ENCODE measurements around the gene MIA.

Gene MIA

DNA sequence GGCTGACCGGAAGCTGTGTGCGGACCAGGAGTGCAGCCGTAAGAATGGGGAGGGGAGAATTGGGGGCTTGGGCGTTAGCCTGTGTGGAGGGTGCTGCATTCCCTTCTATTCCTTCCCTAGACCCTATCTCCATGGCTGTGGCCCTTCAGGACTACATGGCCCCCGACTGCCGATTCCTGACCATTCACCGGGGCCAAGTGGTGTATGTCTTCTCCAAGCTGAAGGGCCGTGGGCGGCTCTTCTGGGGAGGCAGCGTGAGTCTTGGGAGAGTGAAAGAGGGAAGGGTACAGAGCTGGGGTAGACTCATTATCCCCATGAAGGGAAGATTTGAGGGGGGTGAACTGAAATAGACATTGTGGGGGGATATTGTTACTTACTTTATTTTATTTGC is 306 bp downstream of the MIA start:
- no peaks in the 10 kb centered on the region for H3K36me3 ChIP-seq (replicated peaks)
- no peak for DNase-seq
- H3K27ac ChIP-seq: no peak overlapping the region
- in situ Hi-C loops (cut with HindIII; ENCODE audit: low pct_ligation_motif_present, low sequenced_read_pairs): no loop called here
- no peaks in the 10 kb centered on the region for H3K27me3 ChIP-seq (replicated peaks)
- peak overlapping the region; percentile 37 for H3K4me3 ChIP-seq (ENCODE audit: low read depth, low read length)
- TF ChIP-seq, protein P1, sequence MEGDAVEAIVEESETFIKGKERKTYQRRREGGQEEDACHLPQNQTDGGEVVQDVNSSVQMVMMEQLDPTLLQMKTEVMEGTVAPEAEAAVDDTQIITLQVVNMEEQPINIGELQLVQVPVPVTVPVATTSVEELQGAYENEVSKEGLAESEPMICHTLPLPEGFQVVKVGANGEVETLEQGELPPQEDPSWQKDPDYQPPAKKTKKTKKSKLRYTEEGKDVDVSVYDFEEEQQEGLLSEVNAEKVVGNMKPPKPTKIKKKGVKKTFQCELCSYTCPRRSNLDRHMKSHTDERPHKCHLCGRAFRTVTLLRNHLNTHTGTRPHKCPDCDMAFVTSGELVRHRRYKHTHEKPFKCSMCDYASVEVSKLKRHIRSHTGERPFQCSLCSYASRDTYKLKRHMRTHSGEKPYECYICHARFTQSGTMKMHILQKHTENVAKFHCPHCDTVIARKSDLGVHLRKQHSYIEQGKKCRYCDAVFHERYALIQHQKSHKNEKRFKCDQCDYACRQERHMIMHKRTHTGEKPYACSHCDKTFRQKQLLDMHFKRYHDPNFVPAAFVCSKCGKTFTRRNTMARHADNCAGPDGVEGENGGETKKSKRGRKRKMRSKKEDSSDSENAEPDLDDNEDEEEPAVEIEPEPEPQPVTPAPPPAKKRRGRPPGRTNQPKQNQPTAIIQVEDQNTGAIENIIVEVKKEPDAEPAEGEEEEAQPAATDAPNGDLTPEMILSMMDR (IDR thresholded peaks at IDR 0.05; ENCODE audit: low read depth, low read length, missing control alignments): no peak

DNA sequence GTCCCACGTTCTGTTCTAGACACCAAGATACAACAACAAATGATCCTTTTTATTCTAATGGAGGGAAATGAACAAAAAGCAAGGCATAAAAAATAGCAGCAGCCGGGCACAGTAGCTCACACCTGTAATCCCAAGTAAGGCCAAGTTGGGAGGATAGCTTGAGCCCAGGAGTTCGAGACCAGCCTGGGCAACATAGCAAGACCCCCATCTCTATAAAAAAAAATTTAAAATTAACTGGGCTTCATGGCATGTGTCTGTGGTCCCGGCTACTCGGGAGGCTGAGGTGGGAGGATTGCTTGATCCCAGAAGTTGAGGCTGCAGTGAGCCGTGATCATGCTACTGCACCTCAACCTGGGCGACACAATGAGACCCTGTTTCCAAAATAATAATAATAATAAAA is 1.0 kb downstream of the MIA start:
- Histone ChIP-seq H3K27ac (no peak overlapping the region), H3K4me3 (ENCODE audit: low read depth, low read length) (no peak overlapping the region), H3K27me3 (replicated peaks) (no peaks in the 10 kb centered on the region), H3K36me3 (replicated peaks) (no peaks in the 10 kb centered on the region)
- in situ Hi-C loops (cut with HindIII; ENCODE audit: low pct_ligation_motif_present, low sequenced_read_pairs): no loop called here
- TF ChIP-seq, protein P1 (IDR thresholded peaks at IDR 0.05; ENCODE audit: low read depth, low read length, missing control alignments): no peak
- no peak for DNase-seq

DNA sequence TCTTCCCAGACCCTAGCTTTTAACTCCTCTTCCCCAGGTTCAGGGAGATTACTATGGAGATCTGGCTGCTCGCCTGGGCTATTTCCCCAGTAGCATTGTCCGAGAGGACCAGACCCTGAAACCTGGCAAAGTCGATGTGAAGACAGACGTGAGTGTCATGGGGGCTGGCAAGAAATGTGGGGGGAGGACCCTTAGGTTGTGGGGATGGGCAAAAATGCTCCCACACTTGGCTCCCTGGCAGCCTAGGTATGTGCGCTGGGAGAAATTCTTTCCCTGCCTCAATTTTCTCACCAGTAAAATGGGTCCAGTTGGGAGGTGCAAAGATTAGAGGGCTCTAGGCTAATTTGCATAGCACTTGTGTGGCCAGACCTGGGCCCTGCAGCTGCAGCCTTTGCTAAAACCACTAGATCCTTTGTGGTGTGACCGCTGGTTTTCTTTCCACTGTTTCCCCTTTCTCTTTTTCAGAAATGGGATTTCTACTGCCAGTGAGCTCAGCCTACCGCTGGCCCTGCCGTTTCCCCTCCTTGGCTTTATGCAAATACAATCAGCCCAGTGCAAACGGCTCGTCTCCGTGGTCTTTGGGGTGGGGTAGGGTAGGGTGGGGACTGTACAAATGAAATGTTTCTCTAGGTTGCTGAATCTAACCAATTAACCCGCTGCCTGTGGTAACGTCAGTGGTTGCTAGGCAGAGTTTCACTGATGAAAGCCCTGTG is 1.8 kb downstream of the MIA start:
- H3K27ac ChIP-seq: peak overlapping the region; percentile 90
- in situ Hi-C loops (cut with HindIII; ENCODE audit: low pct_ligation_motif_present, low sequenced_read_pairs): no loop called here
- peak; percentile 95 for DNase-seq
- H3K4me3 ChIP-seq (ENCODE audit: low read depth, low read length): peak overlapping the region; percentile 66
- TF ChIP-seq, protein P1 (IDR thresholded peaks at IDR 0.05; ENCODE audit: low read depth, low read length, missing control alignments): peak; percentile 2
- no peaks in the 10 kb centered on the region for H3K27me3 ChIP-seq (replicated peaks)
- no peaks in the 10 kb centered on the region for H3K36me3 ChIP-seq (replicated peaks)

DNA sequence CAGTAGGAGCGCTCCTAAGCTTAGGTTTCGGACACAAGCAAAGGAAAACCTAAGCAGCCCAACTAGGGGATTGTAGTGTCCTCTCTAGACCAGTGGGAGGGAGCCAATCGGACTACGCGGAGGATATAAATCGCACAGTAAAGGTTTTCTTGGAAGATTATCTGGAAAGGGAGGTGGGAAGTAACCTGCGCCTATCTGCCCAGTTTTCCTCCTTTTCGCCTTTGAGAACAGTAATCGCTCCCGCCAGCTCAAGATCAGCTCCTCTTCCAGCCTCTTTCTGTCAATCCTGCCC is 2.3 kb downstream of the MIA start:
- Histone ChIP-seq H3K36me3 (replicated peaks) (no peaks in the 10 kb centered on the region), H3K27me3 (replicated peaks) (no peaks in the 10 kb centered on the region), H3K27ac (peak overlapping the region; percentile 90), H3K4me3 (ENCODE audit: low read depth, low read length) (peak overlapping the region; percentile 66)
- TF ChIP-seq, protein P1 (IDR thresholded peaks at IDR 0.05; ENCODE audit: low read depth, low read length, missing control alignments): no peak
- in situ Hi-C loops (cut with HindIII; ENCODE audit: low pct_ligation_motif_present, low sequenced_read_pairs): no loop called here
- DNase-seq: no peak

DNA sequence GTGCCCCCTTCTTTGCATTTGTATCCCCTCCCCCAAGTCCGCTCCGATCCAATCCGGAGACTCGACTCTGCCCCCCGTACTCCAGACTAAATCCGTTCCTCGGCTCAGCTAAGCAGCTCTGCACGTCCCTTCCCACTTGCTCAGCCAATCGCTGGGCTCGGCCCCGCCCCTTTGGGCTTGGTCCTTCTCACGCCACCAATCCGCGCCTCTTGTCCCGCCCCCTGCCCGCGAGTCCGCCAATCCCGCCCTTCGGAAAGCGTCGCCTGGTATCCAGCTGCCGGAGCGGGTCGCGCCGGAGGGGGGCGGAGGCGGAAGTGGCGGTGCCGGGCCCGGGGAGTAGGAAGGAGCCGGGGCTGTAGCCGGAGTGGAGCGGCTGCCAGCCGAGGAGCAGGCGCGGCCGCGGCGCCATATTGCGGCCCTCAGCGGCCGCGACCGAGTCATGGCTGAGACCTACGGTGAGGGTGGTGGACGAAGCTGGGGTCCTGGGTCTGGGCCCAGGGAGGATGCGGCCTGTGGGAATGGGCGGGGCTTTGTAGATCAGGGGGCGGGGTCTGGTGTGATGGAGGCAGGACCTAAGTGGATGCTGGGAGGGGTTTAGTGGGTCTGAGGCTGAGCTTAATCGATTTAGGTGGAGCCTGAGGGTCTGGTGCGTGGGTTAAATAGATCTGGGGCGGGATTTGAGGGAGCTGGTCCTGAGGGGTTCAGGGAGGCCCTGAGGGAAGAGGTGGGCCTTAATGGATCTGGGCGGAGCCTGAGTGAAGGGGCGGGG is 2.8 kb downstream of the MIA start, which contains the start of gene RAB4B:
TSS of gene RAB4B (plus strand) at position 311 of the 769 bp plus-strand sequence. CDS start at position 440, 129 bp downstream.
- Histone ChIP-seq H3K36me3 (replicated peaks) (no peaks in the 10 kb centered on the region), H3K4me3 (ENCODE audit: low read depth, low read length) (peak within 1 kb of the TSS; percentile 72), H3K27me3 (replicated peaks) (no peaks in the 10 kb centered on the region), H3K27ac (peak within 1 kb of the TSS; percentile 90)
- TF ChIP-seq, protein P1 (IDR thresholded peaks at IDR 0.05; ENCODE audit: low read depth, low read length, missing control alignments): no peak
- in situ Hi-C loops (cut with HindIII; ENCODE audit: low pct_ligation_motif_present, low sequenced_read_pairs): no loop called here
- DNase-seq: peak; percentile 99

Data from brain microvascular endothelial cell (primary cell).